ENCODE data around the gene DPM1.

The DPM1 gene

GRCh38 chr20:50892394-50892793 is 65.9 kb downstream of the DPM1 start:
- DNase-seq = no peak

GRCh38 chr20:50891138-50891537 is 67.2 kb downstream of the DPM1 start:
- no peak for DNase-seq

GRCh38 chr20:50887576-50887975 is 70.8 kb downstream of the DPM1 start:
- DNase-seq = no peak

- no peak for DNase-seq
These were observed 72.0 kb downstream of the DPM1 start for GRCh38 chr20:50886184-50886790.

GRCh38 chr20:50885781-50886180 is 72.6 kb downstream of the DPM1 start:
- no peak for DNase-seq

GRCh38 chr20:50885068-50885467 is 73.3 kb downstream of the DPM1 start:
- no peak for DNase-seq

Data from NCI-H2081 treated with DMSO at 0.1 percent for 48 hours (cell line).